Raji (cell line): ENCODE results near the gene ARHGAP4.

ENCODE experiments used
- POLR2A ChIP-seq: IDR thresholded peaks from 2 replicates; pipeline ENCODE4 v1.6.1; 2011; ENCODE audit warnings: low read depth, low read length, control low read depth; ENCODE audit not compliant: insufficient read depth

ARHGAP4 gene

GRCh38 chrX:153909024-153909979 is 16.8 kb downstream of the ARHGAP4 start:
- TF ChIP-seq POLR2A = no peak

- no peak for TF ChIP-seq POLR2A
Observed at GRCh38 chrX:153908219-153908860, 17.7 kb downstream of the ARHGAP4 start.

- TF ChIP-seq POLR2A = no peak
Observed at GRCh38 chrX:153907456-153907855, 18.6 kb downstream of the ARHGAP4 start.

GRCh38 chrX:153906126-153906917 is 19.7 kb downstream of the ARHGAP4 start:
- no peak for TF ChIP-seq POLR2A

DNA sequence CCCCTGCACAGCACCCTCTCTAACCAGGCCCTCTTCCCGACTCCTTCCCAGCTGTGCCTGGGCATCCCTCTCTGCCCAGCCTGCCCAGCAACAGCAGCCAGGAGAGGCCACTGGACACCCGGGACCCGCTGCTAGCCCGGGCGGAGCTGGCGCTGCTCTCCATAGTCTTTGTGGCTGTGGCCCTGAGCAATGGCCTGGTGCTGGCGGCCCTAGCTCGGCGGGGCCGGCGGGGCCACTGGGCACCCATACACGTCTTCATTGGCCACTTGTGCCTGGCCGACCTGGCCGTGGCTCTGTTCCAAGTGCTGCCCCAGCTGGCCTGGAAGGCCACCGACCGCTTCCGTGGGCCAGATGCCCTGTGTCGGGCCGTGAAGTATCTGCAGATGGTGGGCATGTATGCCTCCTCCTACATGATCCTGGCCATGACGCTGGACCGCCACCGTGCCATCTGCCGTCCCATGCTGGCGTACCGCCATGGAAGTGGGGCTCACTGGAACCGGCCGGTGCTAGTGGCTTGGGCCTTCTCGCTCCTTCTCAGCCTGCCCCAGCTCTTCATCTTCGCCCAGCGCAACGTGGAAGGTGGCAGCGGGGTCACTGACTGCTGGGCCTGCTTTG is 20.5 kb downstream of the ARHGAP4 start:
- no peak for TF ChIP-seq POLR2A

DNA sequence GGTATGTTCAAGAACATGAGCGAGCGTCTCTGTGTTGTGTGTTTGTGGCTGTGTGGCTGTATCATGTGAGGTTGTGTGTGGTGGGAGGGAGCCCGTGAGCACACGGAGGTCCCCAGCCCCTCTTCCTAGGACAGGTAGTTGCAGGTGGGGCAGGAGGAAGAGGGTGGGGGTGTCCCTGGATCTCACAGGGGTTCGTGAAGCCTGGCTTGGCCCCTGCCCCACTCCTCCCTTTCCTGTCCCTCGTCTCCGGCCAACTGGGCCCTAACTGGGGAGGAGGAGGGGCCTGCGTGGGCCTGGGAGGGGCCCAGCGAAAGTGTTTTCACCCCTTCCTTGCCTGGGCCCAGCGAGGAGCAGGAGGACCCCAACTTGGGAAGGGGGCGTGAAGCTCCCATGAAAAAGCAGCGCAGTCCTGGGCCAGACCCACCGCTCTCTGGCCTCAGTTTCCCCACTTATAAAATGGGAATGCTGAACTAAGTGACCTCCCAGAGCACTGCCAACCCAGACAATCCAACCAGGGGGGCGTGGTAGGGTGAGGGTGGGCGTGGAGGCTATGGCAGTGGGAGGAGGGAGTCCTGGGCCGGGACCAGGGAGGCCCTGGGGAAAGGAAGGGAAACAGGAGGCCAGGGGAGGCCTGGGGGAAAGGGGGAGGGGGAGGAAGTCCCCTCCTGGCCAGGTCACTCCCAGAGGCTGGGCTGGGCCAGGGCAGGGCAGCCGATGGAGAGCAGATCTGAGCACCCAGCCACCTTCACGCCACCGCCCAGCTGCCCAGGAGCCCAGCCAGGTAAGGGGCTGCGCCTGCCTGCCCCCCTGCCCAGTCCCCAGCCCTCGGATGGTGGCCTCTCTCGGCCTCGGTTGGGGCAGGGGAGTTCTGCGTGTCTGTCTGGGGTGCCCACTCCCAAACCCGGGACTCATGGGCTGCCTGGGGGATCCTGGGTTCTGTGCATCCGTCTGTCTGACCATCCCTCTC is 21.8 kb downstream of the ARHGAP4 start, which contains the start of gene AVPR2:
Gene AVPR2, plus strand, starts transcription at position 683 of the 967 bp plus-strand sequence. CDS start 473 bp downstream, outside the sequence.
- 0 out of 2 replicates have a peak, but pooled peaks have one; percentile 29 for TF ChIP-seq POLR2A

- TF ChIP-seq POLR2A = no peak; the same call in 1 of the 2 replicates
Observed at GRCh38 chrX:153903238-153903980, 22.7 kb downstream of the ARHGAP4 start.

GRCh38 chrX:153902385-153902784 is 23.7 kb downstream of the ARHGAP4 start:
- no peak for TF ChIP-seq POLR2A

- no peak for TF ChIP-seq POLR2A
Observed at GRCh38 chrX:153901753-153902140, 24.3 kb downstream of the ARHGAP4 start.

DNA sequence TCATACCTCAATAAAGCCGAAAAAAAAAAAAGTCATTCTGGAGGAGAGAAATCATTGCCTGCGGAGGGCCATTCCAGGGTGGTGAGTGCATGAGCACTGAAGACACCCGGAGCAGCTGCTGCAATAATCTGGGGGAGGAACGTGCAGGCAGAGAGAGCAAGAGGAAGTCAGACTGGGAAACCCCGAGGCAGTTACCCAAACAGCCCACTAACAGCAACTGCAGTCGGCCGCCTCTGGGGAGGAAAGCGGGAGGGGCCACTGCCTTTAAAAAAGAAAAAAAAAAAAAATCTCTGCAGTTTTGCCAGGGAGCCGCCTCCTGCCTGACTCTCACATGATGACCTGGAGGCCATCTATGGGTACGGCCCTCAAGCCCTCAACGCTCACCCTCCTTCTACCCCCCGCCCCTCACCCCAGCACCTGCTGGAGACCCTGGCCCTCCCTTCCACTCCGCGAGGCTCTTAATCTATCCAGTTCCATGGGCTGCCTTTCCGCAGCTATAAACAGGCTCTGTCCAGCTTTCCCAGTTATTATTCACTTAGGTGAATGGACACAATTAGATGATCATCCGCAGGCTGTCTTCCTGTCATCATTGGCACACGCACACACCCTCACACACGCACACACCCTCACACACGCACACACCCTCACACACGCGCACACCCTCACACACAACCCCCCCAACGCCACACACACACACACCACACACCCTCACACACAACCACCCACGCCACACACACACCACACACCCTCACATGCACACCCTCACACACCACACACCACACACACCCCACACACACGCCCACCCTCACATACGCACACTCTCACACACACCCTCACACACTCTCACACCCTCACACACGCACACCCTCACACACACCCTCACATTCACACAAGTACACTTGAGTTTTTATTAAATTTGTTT is 25.0 kb downstream of the ARHGAP4 start:
- peak; percentile 42; the same call in 1 of the 2 replicates for TF ChIP-seq POLR2A

- TF ChIP-seq POLR2A = no peak
Observed at GRCh38 chrX:153897899-153898298, 28.2 kb downstream of the ARHGAP4 start.

DNA sequence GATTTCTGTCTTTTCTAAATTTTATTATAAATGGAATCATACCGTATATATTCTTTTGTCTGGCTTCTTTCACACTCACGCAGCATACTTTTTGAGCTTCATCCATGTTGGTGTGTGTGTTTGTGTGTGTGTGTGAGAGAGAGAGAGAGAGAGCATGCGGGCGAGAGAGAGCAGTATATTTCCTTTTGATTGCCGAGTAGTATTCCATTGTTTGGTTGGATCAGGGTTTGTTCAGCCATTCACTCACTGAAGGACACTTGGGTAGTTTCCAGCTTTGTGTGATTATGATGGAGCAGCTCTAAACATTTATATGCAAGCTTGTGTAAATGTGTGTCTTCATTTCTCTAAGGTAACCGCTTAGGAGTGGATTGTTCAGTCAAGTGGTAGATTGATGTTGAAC is 36.9 kb downstream of the ARHGAP4 start:
- TF ChIP-seq POLR2A = no peak
